Measurements from ENCODE around the gene ZNF10. TPM values are rescaled to one million over a fixed set of nuclear protein-coding genes. Genes with fewer than 3 reads are reported as not detected.

Gene ZNF10
- total RNA-seq, 1 donor from 2014 or later, result 6.3 TPM

GRCh38 chr12:133204264-133204603 is 73.8 kb downstream of the ZNF10 start:
- H3K36me3 Mint-ChIP-seq (ENCODE audit: low read depth), result peaks cover 63% of the 10 kb centered on the region
- H3K27me3 Mint-ChIP-seq (ENCODE audit: low read depth), result no peaks in the 10 kb centered on the region

DNA sequence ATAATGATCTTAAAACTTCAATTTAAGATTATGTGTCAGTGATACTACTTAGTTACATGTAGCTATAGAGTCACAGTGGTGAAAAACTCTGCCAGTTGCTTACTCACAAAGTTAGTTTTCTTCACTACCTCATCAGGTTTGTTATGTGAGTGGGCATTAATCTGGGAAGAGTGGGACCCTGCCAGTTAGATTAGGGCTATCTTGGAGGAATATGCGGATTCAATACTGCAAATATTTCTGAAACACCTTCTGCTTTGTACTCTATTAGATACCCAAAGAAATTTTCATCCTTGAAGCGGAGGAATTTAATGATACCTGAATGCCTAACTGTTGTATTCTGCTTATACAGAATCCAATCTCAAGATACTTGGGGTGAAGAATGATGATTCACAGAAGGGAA is 76.0 kb downstream of the ZNF10 start:
- intact Hi-C loops (cut with micrococcal nuclease), result no loop called here
- DNase-seq (ENCODE audit: low spot score), result no peak
- Mint-ChIP-seq H3K36me3 (ENCODE audit: low read depth) (peaks cover 42% of the 10 kb centered on the region), H3K27ac (no peak overlapping the region), H3K4me3 (ENCODE audit: low read depth) (no peak overlapping the region), H3K27me3 (ENCODE audit: low read depth) (no peaks in the 10 kb centered on the region), H3K4me1 (ENCODE audit: low read depth) (no peaks in the 10 kb centered on the region), H3K9me3 (peaks cover 79% of the 10 kb centered on the region)

More at GRCh38 chr12:133204264-133204603, 73.8 kb downstream of the ZNF10 start:
- no peak overlapping the region for H3K27ac Mint-ChIP-seq
- DNase-seq (ENCODE audit: low spot score), result no peak
- intact Hi-C loops (cut with micrococcal nuclease), result no loop called here
- no peaks in the 10 kb centered on the region for H3K4me1 Mint-ChIP-seq (ENCODE audit: low read depth)
- peaks cover 87% of the 10 kb centered on the region for H3K9me3 Mint-ChIP-seq
- no peak overlapping the region for H3K4me3 Mint-ChIP-seq (ENCODE audit: low read depth)

Other genes with a start within 250 kb of the ZNF10 start
- gene CHFR, start 243.0 kb upstream of the ZNF10 start, total RNA-seq, result 55.0 and 59.9 TPM in 2 replicates
- 7.3 and 8.2 TPM in 2 replicates for gene ZNF605, start 174.3 kb upstream of the ZNF10 start, total RNA-seq
- 15.2 and 17.1 TPM in 2 replicates for gene ZNF26, start 144.3 kb upstream of the ZNF10 start, total RNA-seq
- 20.7 and 21.3 TPM in 2 replicates for gene ZNF84, start 93.1 kb upstream of the ZNF10 start, total RNA-seq
- 14.4 and 15.3 TPM in 2 replicates for gene ZNF140, start 49.7 kb upstream of the ZNF10 start, total RNA-seq
- 2.0 and 2.3 TPM in 2 replicates for gene ZNF891, start 353 bp upstream of the ZNF10 start, total RNA-seq
- gene ZNF268, start 50.9 kb downstream of the ZNF10 start, total RNA-seq, result 12.7 and 17.2 TPM in 2 replicates
- gene ANHX, start 105.2 kb downstream of the ZNF10 start, total RNA-seq, result not detected in 2 replicates